Measurements from ENCODE around the gene NOTUM. TPM values are rescaled to one million over a fixed set of nuclear protein-coding genes. Genes with fewer than 3 reads are reported as not detected.

NOTUM gene
- total and polyA plus RNA-seq, 9 donors = 0.05 to 0.36 (median 0.22) TPM; not detected in 5

- peak in 1 of 5 donors; percentile 36 for DNase-seq
Measured at GRCh38 chr17:81924557-81925532, 36.1 kb downstream of the NOTUM start.

GRCh38 chr17:81923302-81924260 lies 37.4 kb downstream of the NOTUM start:
- peak overlapping the region; percentile 49 to 64 for H3K27ac ChIP-seq
- peak; percentile 75 to 86 (median 80) for DNase-seq
- intact Hi-C loops (cut with DNase I) = no loop called here
- TF ChIP-seq CTCF (IDR thresholded peaks at IDR 0.05) (no peak), POLR2A (IDR thresholded peaks at IDR 0.05) (no peak), EP300 (IDR thresholded peaks at IDR 0.05) (no peak)
- no peaks in the 10 kb centered on the region for H3K36me3 ChIP-seq
- no peaks in the 10 kb centered on the region for H3K27me3 ChIP-seq
- WGBS, 3 donors = 15 to 18% (median 15%) methylated on average over 32 of the region's 32 CpGs
- H3K4me1 ChIP-seq (ENCODE audit: insufficient read depth) = peaks cover 30% of the 10 kb centered on the region
- H3K4me3 ChIP-seq = peak overlapping the region; percentile 7
- no peaks in the 10 kb centered on the region for H3K9me3 ChIP-seq

More at GRCh38 chr17:81924557-81925532, 36.1 kb downstream of the NOTUM start:
- Histone ChIP-seq H3K9me3 (no peaks in the 10 kb centered on the region), H3K27ac (no peak overlapping the region), H3K27me3 (no peaks in the 10 kb centered on the region), H3K4me3 (no peak overlapping the region), H3K36me3 (no peaks in the 10 kb centered on the region), H3K4me1 (ENCODE audit: insufficient read depth) (peaks cover 30% of the 10 kb centered on the region)
- TF ChIP-seq EP300 (IDR thresholded peaks at IDR 0.05) (no peak), CTCF (IDR thresholded peaks at IDR 0.05) (no peak), POLR2A (IDR thresholded peaks at IDR 0.05) (no peak)
- intact Hi-C loops (cut with DNase I) = no loop called here
- WGBS, 3 donors = 72 to 79% (median 72%) methylated on average over 19 to 21 of the region's 21 CpGs

- intact Hi-C loops (cut with DNase I) = no loop called here
- 75 to 82% (median 77%) methylated on average over 55 to 58 of the region's 58 CpGs for WGBS, 3 donors
- Histone ChIP-seq H3K27me3 (no peaks in the 10 kb centered on the region), H3K4me1 (ENCODE audit: insufficient read depth) (peaks cover 27% of the 10 kb centered on the region), H3K27ac (peak overlapping the region in 1 of 2 donors; percentile 49), H3K4me3 (peak overlapping the region; percentile 7), H3K36me3 (no peaks in the 10 kb centered on the region), H3K9me3 (no peaks in the 10 kb centered on the region)
- TF ChIP-seq POLR2A (IDR thresholded peaks at IDR 0.05) (no peak), CTCF (IDR thresholded peaks at IDR 0.05) (no peak), EP300 (IDR thresholded peaks at IDR 0.05) (no peak)
- peak in 1 of 5 donors; percentile 43 for DNase-seq
Measured at GRCh38 chr17:81922566-81923301, 38.3 kb downstream of the NOTUM start.

Data from ovary (tissue), 9 donors.